Measurements from ENCODE around the gene IPO9.
A peak's percentile ranks its signal among the peaks of the same experiment; 100 is the strongest.

IPO9 gene

GRCh38 chr1:201790261-201790660 lies 38.7 kb upstream of the IPO9 start:
- DNase-seq (ENCODE audit: low read depth, low spot score), result no peak
- no peak overlapping the region for H3K4me3 ChIP-seq (ENCODE audit: low read depth, low read length)
- CTCF ChIA-PET, result interaction anchor here (0.7 to 20.5 kb wide), 11 partner anchors 22 to 277 kb away, joined by 3 to 785 read pairs (median 5); partner anchors contain the start of genes IPO9 and NAV1
- no peak for TF ChIP-seq CTCF (IDR thresholded peaks at IDR 0.05; ENCODE audit: insufficient read depth, low read length, missing control alignments)
- POLR2A ChIA-PET, result interaction anchor here (0.8 to 0.9 kb wide), 2 partner anchors 42 to 68 kb away, joined by 3 read pairs; no protein-coding TSS in a partner anchor

GRCh38 chr1:201791051-201791778 lies 37.7 kb upstream of the IPO9 start:
- ChIA-PET CTCF (interaction anchor here (0.7 to 20.5 kb wide), 17 partner anchors 7 to 278 kb away, joined by 3 to 785 read pairs (median 8); partner anchors contain the start of genes IPO9 and NAV1), POLR2A (interaction anchor here (0.7 to 1.4 kb wide), 4 partner anchors 32 to 77 kb away, joined by 3 to 6 read pairs (median 3); no protein-coding TSS in a partner anchor)
- DNase-seq (ENCODE audit: low read depth, low spot score), result no peak

GRCh38 chr1:201791779-201792173 lies 37.2 kb upstream of the IPO9 start:
- DNase-seq (ENCODE audit: low read depth, low spot score), result peak; percentile 59
- ChIA-PET CTCF (interaction anchor here (0.7 to 20.5 kb wide), 16 partner anchors 8 to 279 kb away, joined by 3 to 785 read pairs (median 11); partner anchors contain the start of gene NAV1), POLR2A (interaction anchor here (0.7 to 1.7 kb wide), 3 partner anchors 32 to 77 kb away, joined by 3 to 6 read pairs (median 5); no protein-coding TSS in a partner anchor)
- no peak for TF ChIP-seq CTCF (IDR thresholded peaks at IDR 0.05; ENCODE audit: insufficient read depth, low read length, missing control alignments)
- H3K4me3 ChIP-seq (ENCODE audit: low read depth, low read length), result no peak overlapping the region

More at GRCh38 chr1:201791051-201791778, 37.7 kb upstream of the IPO9 start:
- TF ChIP-seq CTCF (IDR thresholded peaks at IDR 0.05; ENCODE audit: insufficient read depth, low read length, missing control alignments), result no peak
- no peak overlapping the region for H3K4me3 ChIP-seq (ENCODE audit: low read depth, low read length)

GRCh38 chr1:201792534-201793305 lies 36.2 kb upstream of the IPO9 start:
- TF ChIP-seq CTCF (IDR thresholded peaks at IDR 0.05; ENCODE audit: insufficient read depth, low read length, missing control alignments), result peak; percentile 91
- H3K4me3 ChIP-seq (ENCODE audit: low read depth, low read length), result no peak overlapping the region
- ChIA-PET CTCF (interaction anchor here (0.5 to 20.5 kb wide), 50 partner anchors 8 to 310 kb away, joined by 3 to 785 read pairs (median 5); partner anchors contain the start of gene NAV1), POLR2A (interaction anchor here (0.8 to 1.7 kb wide), 4 partner anchors 44 to 83 kb away, joined by 3 to 5 read pairs (median 4); no protein-coding TSS in a partner anchor)
- peak; percentile 37 for DNase-seq (ENCODE audit: low read depth, low spot score)

- ChIA-PET CTCF (interaction anchor here (0.5 to 20.5 kb wide), 51 partner anchors 9 to 311 kb away, joined by 3 to 785 read pairs (median 5); partner anchors contain the start of gene NAV1), POLR2A (interaction anchor here (0.8 to 1.7 kb wide), 4 partner anchors 45 to 84 kb away, joined by 3 to 5 read pairs (median 4); no protein-coding TSS in a partner anchor)
- no peak overlapping the region for H3K4me3 ChIP-seq (ENCODE audit: low read depth, low read length)
- DNase-seq (ENCODE audit: low read depth, low spot score), result no peak
- no peak for TF ChIP-seq CTCF (IDR thresholded peaks at IDR 0.05; ENCODE audit: insufficient read depth, low read length, missing control alignments)
These were observed 35.5 kb upstream of the IPO9 start for GRCh38 chr1:201793306-201793925.
